Ramos (cell line): ENCODE measurements around the gene PICALM.
"Not testable (repeated sequence)": the region's sequence is repeated elsewhere in the genome, so short reads cannot be mapped to it uniquely, and the experiment has no call there.

Experiments used
- in situ Hi-C: fragments of 300-500 bp; cut with MboI; formaldehyde crosslinking; loops from one replicate; pipeline ENCODE4 v1.14.3; 2022; ENCODE audit warnings: low sequenced_read_pairs; ENCODE audit not compliant: unreplicated experiment

Gene PICALM

GRCh38 chr11:85947431-85948272, 121.2 kb downstream of the PICALM start:
- in situ Hi-C loops, result no loop called here

- in situ Hi-C loops, result no loop called here
Measured at GRCh38 chr11:85946221-85946620, 122.7 kb downstream of the PICALM start.

- in situ Hi-C loops, result no loop called here
Measured at GRCh38 chr11:85945788-85946187, 123.1 kb downstream of the PICALM start.

- in situ Hi-C loops, result no loop called here
Measured at GRCh38 chr11:85945296-85945695, 123.6 kb downstream of the PICALM start.

GRCh38 chr11:85941380-85941973, 127.4 kb downstream of the PICALM start:
- in situ Hi-C loops, result no loop called here

GRCh38 chr11:85939099-85940015, 129.5 kb downstream of the PICALM start:
- in situ Hi-C loops, result no loop called here

- in situ Hi-C loops, result no loop called here
Measured at GRCh38 chr11:85937835-85938234, 131.0 kb downstream of the PICALM start.

- in situ Hi-C loops, result no loop called here
Measured at GRCh38 chr11:85935751-85936150, 133.1 kb downstream of the PICALM start.

- in situ Hi-C loops, result no loop called here
Measured at GRCh38 chr11:85934596-85935169, 134.2 kb downstream of the PICALM start.

- in situ Hi-C loops, result no loop called here
Measured at GRCh38 chr11:85930879-85931366, 138.0 kb downstream of the PICALM start.

- in situ Hi-C loops, result not testable (repeated sequence)
Measured at GRCh38 chr11:85926653-85927214, 142.2 kb downstream of the PICALM start.

- in situ Hi-C loops, result no loop called here
Measured at GRCh38 chr11:85923455-85923854, 145.4 kb downstream of the PICALM start.

- in situ Hi-C loops, result no loop called here
Measured at GRCh38 chr11:85922367-85922766, 146.5 kb downstream of the PICALM start.

- in situ Hi-C loops, result no loop called here
Measured at GRCh38 chr11:85918910-85919794, 149.7 kb downstream of the PICALM start.

GRCh38 chr11:85914425-85914824, 154.5 kb downstream of the PICALM start:
- in situ Hi-C loops, result no loop called here

- in situ Hi-C loops, result no loop called here
Measured at GRCh38 chr11:85913513-85913912, 155.4 kb downstream of the PICALM start.

- in situ Hi-C loops, result no loop called here
Measured at GRCh38 chr11:85912414-85912813, 156.5 kb downstream of the PICALM start.
